Mesenchymal stem cell (in vitro differentiated cells and primary cell): ENCODE data around the gene KIF1A.

Experiments
- DNase-seq: peaks from one replicate; pipeline ENCODE4 v3.0.0-alpha.2; 2013
- H2AFZ ChIP-seq: one replicate; pipeline ENCODE4 v1.6.1; 2013; ENCODE audit warnings: low read depth, mild to moderate bottlenecking, control low read depth, inconsistent platforms, low read length, moderate library complexity
- H2AK5ac ChIP-seq: 2 replicates; pipeline ENCODE4 v1.6.1; 2013; ENCODE audit warnings: low read length, moderate library complexity, mild to moderate bottlenecking, inconsistent platforms; ENCODE audit not compliant: severe bottlenecking
- H2BK120ac ChIP-seq: one replicate; pipeline ENCODE4 v1.6.1; 2013; ENCODE audit warnings: low read depth, mild to moderate bottlenecking, inconsistent platforms, low read length, moderate library complexity
- H2BK12ac ChIP-seq, 2 experiments: one replicate each; pipeline ENCODE4 v1.6.1; 2013; ENCODE audit warnings: inconsistent platforms in 2 of 2, low read length in 2 of 2, mild to moderate bottlenecking in 2 of 2, moderate library complexity in 2 of 2, control low read depth in 1 of 2
- H2BK15ac ChIP-seq: one replicate; pipeline ENCODE4 v1.6.1; 2013; ENCODE audit warnings: mild to moderate bottlenecking, low read depth, inconsistent platforms; ENCODE audit not compliant: poor library complexity, severe bottlenecking
- H2BK5ac ChIP-seq: 2 replicates; pipeline ENCODE4 v1.6.1; 2013; ENCODE audit warnings: low read depth, mild to moderate bottlenecking, low read length, control low read depth, inconsistent platforms; ENCODE audit not compliant: poor library complexity, severe bottlenecking
- H3K14ac ChIP-seq, 2 experiments: one replicate each; pipeline ENCODE4 v1.6.1; 2013; ENCODE audit warnings: inconsistent platforms in 2 of 2, low read length in 2 of 2, control low read depth in 1 of 2, mild to moderate bottlenecking in 1 of 2, moderate library complexity in 1 of 2
- H3K18ac ChIP-seq, 2 experiments: one replicate each; pipeline ENCODE4 v1.6.1; 2013; ENCODE audit warnings: inconsistent platforms in 2 of 2, low read length in 2 of 2, control low read depth in 1 of 2, low read depth in 1 of 2, mild to moderate bottlenecking in 1 of 2
- H3K23ac ChIP-seq, 2 experiments: one replicate each; pipeline ENCODE4 v1.6.1; 2013; ENCODE audit warnings: inconsistent platforms in 2 of 2, low read length in 2 of 2, mild to moderate bottlenecking in 2 of 2, moderate library complexity in 2 of 2, control low read depth in 1 of 2
- H3K27ac ChIP-seq: 2 replicates; pipeline ENCODE4 v1.5.1; 2013; ENCODE audit warnings: mild to moderate bottlenecking, moderate library complexity, low read length, control low read depth, inconsistent platforms; ENCODE audit not compliant: poor library complexity, severe bottlenecking
- H3K27me3 ChIP-seq, 2 experiments: 2 replicates each; pipeline versions ENCODE4 v1.6.1 to v1.7.0; 2013; ENCODE audit warnings: low read length in 2 of 2, mild to moderate bottlenecking in 2 of 2, moderate library complexity in 2 of 2, control low read depth in 1 of 2, inconsistent platforms in 1 of 2; ENCODE audit not compliant: control insufficient read depth in 1 of 2, insufficient read depth in 1 of 2
- H3K36me3 ChIP-seq, 2 experiments: 2 replicates each; pipeline versions ENCODE4 v1.6.1 to v1.7.0; 2013; ENCODE audit warnings: low read length in 2 of 2, control low read depth in 1 of 2, inconsistent platforms in 1 of 2, low read depth in 1 of 2, mild to moderate bottlenecking in 1 of 2; ENCODE audit not compliant: insufficient read depth in 2 of 2, control insufficient read depth in 1 of 2
- H3K4ac ChIP-seq, 2 experiments: one replicate each; pipeline ENCODE4 v1.6.1; 2013; ENCODE audit warnings: inconsistent platforms in 2 of 2, low read length in 2 of 2, mild to moderate bottlenecking in 2 of 2, moderate library complexity in 2 of 2, control low read depth in 1 of 2, low read depth in 1 of 2
- H3K4me1 ChIP-seq: 2 replicates; pipeline ENCODE4 v1.6.1; 2013; ENCODE audit warnings: low read depth, low read length, control low read depth; ENCODE audit not compliant: control insufficient read depth, insufficient read depth
- H3K4me2 ChIP-seq: 2 replicates; pipeline ENCODE4 v1.6.1; 2013; ENCODE audit warnings: low read length, mild to moderate bottlenecking, inconsistent platforms; ENCODE audit not compliant: poor library complexity, severe bottlenecking
- H3K4me3 ChIP-seq, 2 experiments: 2 replicates each; pipeline versions ENCODE4 v1.5.1 to v1.7.0; 2013; ENCODE audit warnings: low read length in 2 of 2, mild to moderate bottlenecking in 2 of 2, control low read depth in 1 of 2, low read depth in 1 of 2; ENCODE audit not compliant: insufficient read depth in 1 of 2
- H3K79me1 ChIP-seq: replicated peaks from 2 replicates; pipeline ENCODE4 v1.6.1; 2013; ENCODE audit warnings: mild to moderate bottlenecking, control low read depth, low read length, inconsistent platforms; ENCODE audit not compliant: poor library complexity, severe bottlenecking
- H3K9ac ChIP-seq: 2 replicates; pipeline ENCODE4 v1.7.0; 2013; ENCODE audit warnings: mild to moderate bottlenecking, low read length, moderate library complexity
- H3K9me3 ChIP-seq: 2 replicates; pipeline ENCODE4 v1.7.0; 2013; ENCODE audit warnings: mild to moderate bottlenecking, low read length; ENCODE audit not compliant: control insufficient read depth
- H4K8ac ChIP-seq: one replicate; pipeline ENCODE4 v1.6.1; 2013; ENCODE audit warnings: inconsistent platforms, mild to moderate bottlenecking, low read length, moderate library complexity
- H4K91ac ChIP-seq: one replicate; pipeline ENCODE4 v1.6.1; 2013; ENCODE audit warnings: mild to moderate bottlenecking, low read length, inconsistent platforms
- WGBS: methylation state at CpG from one replicate; pipeline ENCODE4 v1.1.7; 2013; ENCODE audit warnings: mixed read lengths; 5-methylcytosine and 5-hydroxymethylcytosine counted together

The KIF1A gene

GRCh38 chr2:240794178-240794721 lies 25.8 kb downstream of the KIF1A start:
- Histone ChIP-seq H2AK5ac (no peak overlapping the region), H3K36me3 (no peaks in the 10 kb centered on the region), H3K4me2 (no peak overlapping the region), H3K27me3 (peaks cover 35 to 78% of the 10 kb centered on the region in 2 experiments), H2AFZ (no peak overlapping the region), H2BK120ac (no peak overlapping the region), H3K4me3 (no peak overlapping the region), H3K4me1 (peaks cover 3% of the 10 kb centered on the region), H3K14ac (no peak overlapping the region), H3K9ac (no peak overlapping the region), H4K8ac (no peak overlapping the region), H2BK15ac (no peak overlapping the region), H3K9me3 (no peaks in the 10 kb centered on the region), H2BK12ac (no peak overlapping the region), H4K91ac (peak overlapping the region; percentile 70), H3K18ac (no peak overlapping the region), H3K23ac (no peak overlapping the region), H3K27ac (no peak overlapping the region), H2BK5ac (no peak overlapping the region), H3K4ac (no peak overlapping the region), H3K79me1 (no peaks in the 10 kb centered on the region)
- 74% methylated on average over 17 of the region's 17 CpGs for WGBS
- DNase-seq = no peak

- Histone ChIP-seq H3K23ac (no peak overlapping the region), H3K9me3 (no peaks in the 10 kb centered on the region), H2BK5ac (no peak overlapping the region), H3K4me3 (no peak overlapping the region), H3K9ac (no peak overlapping the region), H2BK120ac (no peak overlapping the region), H3K14ac (no peak overlapping the region), H3K79me1 (no peaks in the 10 kb centered on the region), H3K27ac (no peak overlapping the region), H3K18ac (no peak overlapping the region), H3K36me3 (no peaks in the 10 kb centered on the region), H3K4me2 (no peak overlapping the region), H2AFZ (no peak overlapping the region), H2BK15ac (no peak overlapping the region), H4K91ac (no peak overlapping the region), H4K8ac (no peak overlapping the region), H2AK5ac (no peak overlapping the region), H3K4ac (no peak overlapping the region), H3K4me1 (peaks cover 3% of the 10 kb centered on the region), H3K27me3 (peaks cover 29 to 76% of the 10 kb centered on the region in 2 experiments), H2BK12ac (no peak overlapping the region)
- no peak for DNase-seq
- WGBS = 85% methylated on average over 20 of the region's 21 CpGs
Observed at GRCh38 chr2:240793313-240794177, 26.5 kb downstream of the KIF1A start.

DNA sequence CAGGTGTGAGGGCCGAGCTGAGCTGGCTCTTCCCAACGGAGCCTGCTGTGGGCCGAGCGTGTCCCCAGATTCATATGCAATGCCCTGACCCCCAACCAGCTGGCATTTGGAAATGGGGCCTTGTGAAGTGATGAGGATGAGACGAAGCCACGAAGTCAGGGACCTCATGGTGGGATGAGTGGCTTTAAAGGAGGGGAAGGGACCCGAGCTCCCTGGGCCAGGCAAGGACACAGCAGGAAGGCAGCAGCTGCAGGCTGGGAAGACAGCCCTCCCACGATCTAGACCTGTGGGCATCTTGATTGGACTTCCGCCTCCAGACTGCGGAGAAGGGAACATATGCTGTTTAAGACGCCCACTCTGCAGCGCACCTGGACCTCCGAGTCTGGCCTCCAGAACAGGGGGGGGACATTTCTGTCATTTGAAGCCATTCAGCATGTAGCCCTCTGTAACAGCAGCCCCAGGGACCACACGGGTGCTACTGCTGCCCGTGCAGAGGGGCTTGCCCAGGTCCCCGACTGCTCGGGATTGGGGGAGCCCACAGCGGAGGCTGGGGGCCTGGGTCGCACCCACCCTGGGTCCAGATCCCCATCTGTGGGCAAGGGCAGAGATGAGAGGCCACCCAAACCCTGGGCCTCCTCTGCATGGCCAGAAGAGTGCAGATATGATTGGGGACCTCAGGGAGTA lies 27.2 kb downstream of the KIF1A start:
- H2BK12ac ChIP-seq = no peak overlapping the region
- no peak overlapping the region for H2BK120ac ChIP-seq
- WGBS = 80% methylated on average over 19 of the region's 19 CpGs
- no peak overlapping the region for H3K4me2 ChIP-seq
- no peak overlapping the region for H2BK5ac ChIP-seq
- peaks cover 23 to 73% of the 10 kb centered on the region in 2 experiments for H3K27me3 ChIP-seq
- no peak overlapping the region for H3K14ac ChIP-seq
- no peak overlapping the region for H2AFZ ChIP-seq
- H3K9me3 ChIP-seq = no peaks in the 10 kb centered on the region
- no peak overlapping the region for H3K18ac ChIP-seq
- no peak overlapping the region for H3K23ac ChIP-seq
- DNase-seq = no peak
- H3K27ac ChIP-seq = no peak overlapping the region
- H4K91ac ChIP-seq = no peak overlapping the region
- H3K36me3 ChIP-seq = no peaks in the 10 kb centered on the region
- H2BK15ac ChIP-seq = no peak overlapping the region
- no peaks in the 10 kb centered on the region for H3K79me1 ChIP-seq
- no peak overlapping the region for H2AK5ac ChIP-seq
- H3K4me1 ChIP-seq = peaks cover 3% of the 10 kb centered on the region
- no peak overlapping the region for H3K4ac ChIP-seq
- H3K9ac ChIP-seq = no peak overlapping the region
- H3K4me3 ChIP-seq = no peak overlapping the region
- H4K8ac ChIP-seq = no peak overlapping the region
